Choroid plexus epithelial cell (primary cell): Measurements from ENCODE around the gene TBC1D12.

Source experiments
- DNase-seq: peaks from one replicate; pipeline ENCODE4 v3.0.0-alpha.2; 2010; ENCODE audit warnings: low read depth
- H3K4me3 ChIP-seq: 2 replicates; pipeline ENCODE4 v1.5.1; 2011; ENCODE audit warnings: low read depth, mild to moderate bottlenecking, control low read depth, low read length, moderate library complexity
- TF ChIP-seq, protein P1 (sequence below): conservative IDR thresholded peaks from 2 replicates; pipeline ENCODE4 v1.5.1; 2011; ENCODE audit warnings: low read depth, mild to moderate bottlenecking, control low read depth, inconsistent platforms, low read length, moderate library complexity

TBC1D12 gene

GRCh38 chr10:94490789-94491039 is 88.4 kb downstream of the TBC1D12 start:
- DNase-seq, result no peak
- TF ChIP-seq, protein P1, sequence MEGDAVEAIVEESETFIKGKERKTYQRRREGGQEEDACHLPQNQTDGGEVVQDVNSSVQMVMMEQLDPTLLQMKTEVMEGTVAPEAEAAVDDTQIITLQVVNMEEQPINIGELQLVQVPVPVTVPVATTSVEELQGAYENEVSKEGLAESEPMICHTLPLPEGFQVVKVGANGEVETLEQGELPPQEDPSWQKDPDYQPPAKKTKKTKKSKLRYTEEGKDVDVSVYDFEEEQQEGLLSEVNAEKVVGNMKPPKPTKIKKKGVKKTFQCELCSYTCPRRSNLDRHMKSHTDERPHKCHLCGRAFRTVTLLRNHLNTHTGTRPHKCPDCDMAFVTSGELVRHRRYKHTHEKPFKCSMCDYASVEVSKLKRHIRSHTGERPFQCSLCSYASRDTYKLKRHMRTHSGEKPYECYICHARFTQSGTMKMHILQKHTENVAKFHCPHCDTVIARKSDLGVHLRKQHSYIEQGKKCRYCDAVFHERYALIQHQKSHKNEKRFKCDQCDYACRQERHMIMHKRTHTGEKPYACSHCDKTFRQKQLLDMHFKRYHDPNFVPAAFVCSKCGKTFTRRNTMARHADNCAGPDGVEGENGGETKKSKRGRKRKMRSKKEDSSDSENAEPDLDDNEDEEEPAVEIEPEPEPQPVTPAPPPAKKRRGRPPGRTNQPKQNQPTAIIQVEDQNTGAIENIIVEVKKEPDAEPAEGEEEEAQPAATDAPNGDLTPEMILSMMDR, result no peak
- H3K4me3 ChIP-seq, result no peak overlapping the region

- DNase-seq, result no peak
- TF ChIP-seq, protein P1, result no peak
Observed at GRCh38 chr10:94493463-94493862, 91.1 kb downstream of the TBC1D12 start.

DNA sequence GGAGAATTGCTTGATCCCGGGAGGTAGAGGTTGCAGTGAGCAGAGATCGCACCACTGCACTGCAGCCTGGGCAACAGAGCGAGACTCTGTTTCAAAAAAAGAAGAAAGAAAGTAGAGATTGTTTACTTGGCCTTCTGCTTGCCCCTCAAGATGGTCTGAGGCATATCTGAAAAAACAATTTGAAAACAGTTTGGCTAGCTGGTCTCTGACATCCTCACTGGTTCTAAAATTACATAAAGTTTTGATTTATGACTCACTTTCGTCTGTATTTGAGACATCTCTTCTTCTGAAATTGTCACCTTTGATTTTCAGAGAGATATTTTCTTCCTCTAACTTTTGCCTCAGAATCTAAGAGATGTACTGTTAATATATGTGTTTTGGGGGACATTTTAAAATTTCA is 93.7 kb downstream of the TBC1D12 start:
- no peak overlapping the region for H3K4me3 ChIP-seq
- peak; percentile 74 for DNase-seq
- TF ChIP-seq, protein P1, result no peak

More at GRCh38 chr10:94493463-94493862, 91.1 kb downstream of the TBC1D12 start:
- H3K4me3 ChIP-seq, result no peak overlapping the region

DNA sequence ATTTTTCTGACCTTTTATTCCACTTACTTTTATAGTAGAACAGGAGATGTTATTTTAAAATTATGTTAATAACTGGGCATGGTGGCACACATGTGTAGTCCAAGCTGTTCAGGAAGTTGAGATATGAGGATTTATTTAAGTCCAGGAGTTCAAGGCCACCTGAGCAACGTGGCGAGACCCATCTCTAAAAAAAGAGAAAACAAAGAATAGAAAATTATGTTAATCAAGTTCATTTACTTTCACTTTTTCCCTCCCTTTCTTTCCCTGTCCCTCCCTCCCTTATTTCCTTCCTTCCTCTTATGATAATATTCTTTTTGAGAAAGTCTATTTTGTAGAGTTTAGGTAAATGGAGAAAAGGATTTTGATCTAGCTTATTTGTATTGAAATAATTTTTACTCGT is 94.3 kb downstream of the TBC1D12 start:
- DNase-seq, result no peak

DNA sequence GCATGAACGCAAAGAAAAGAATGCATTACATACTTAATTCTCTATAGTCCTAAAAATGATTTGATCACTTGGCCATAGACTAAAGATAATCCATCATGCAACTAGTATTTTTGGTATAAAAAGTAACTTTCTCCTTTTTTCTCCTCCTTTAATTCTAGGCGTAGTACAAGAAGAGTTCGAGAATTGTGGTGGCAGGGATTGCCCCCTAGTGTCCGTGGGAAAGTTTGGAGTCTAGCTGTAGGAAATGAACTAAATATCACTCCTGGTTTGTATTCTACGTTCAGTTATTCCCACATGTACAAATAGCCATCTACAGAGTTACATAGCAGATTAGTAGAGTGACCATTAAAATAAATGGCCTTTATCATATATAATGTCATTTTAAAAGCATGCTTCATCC is 97.7 kb downstream of the TBC1D12 start:
- TF ChIP-seq, protein P1, result peak; percentile 76
- DNase-seq, result peak; percentile 55
- no peak overlapping the region for H3K4me3 ChIP-seq

More for the DNA sequence above, 94.3 kb downstream of the TBC1D12 start:
- TF ChIP-seq, protein P1, result no peak
- no peak overlapping the region for H3K4me3 ChIP-seq

DNA sequence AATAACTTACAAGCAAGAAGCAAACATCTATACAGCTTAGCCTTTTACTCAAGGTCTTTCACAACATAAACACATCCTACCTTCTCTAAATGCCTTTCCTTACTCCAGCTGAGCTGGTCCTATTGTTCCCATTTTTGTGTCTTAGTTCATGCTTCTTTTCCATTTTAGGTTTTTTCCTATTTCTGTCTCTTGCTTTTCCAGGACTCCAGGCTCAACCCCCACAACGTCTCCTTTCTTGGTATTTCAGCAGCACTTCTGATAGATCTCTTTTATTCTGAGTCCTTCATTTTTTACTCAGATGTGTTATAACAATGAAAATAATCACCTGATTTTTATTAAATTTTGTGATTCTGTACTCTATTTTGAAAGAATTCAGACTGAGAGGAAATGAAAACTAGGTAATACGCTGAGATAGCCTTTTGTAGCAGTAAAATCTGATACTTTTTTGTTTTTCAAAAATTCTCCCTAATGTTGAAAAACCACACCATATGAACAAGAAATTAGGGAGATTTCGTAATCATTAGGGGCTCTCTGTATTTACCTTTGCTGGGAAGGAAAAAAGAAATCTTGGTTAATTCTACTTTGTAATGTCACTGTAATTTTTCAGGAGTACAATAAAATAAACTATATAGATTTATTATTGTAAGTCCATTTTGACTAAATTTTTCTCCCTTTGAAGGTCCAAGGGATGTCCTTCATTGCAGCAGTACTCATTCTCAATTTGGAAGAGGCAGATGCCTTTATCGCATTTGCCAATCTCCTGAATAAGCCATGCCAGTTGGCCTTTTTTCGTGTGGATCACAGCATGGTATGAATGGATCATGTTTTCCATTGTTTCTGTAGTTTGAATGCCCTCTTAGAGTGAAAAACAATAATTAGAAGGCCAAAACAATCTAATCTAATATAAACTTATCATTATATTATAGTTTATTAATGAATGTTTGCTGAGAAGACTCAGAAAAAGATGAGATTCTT is 119.2 kb downstream of the TBC1D12 start:
- TF ChIP-seq, protein P1, result no peak
- no peak for DNase-seq
- no peak overlapping the region for H3K4me3 ChIP-seq

- DNase-seq, result peak; percentile 44
- TF ChIP-seq, protein P1, result no peak
- H3K4me3 ChIP-seq, result no peak overlapping the region
Observed at GRCh38 chr10:94524146-94524545, 121.8 kb downstream of the TBC1D12 start.
